ENCODE data around the gene SEMA5B. TPM values are rescaled to one million over a fixed set of nuclear protein-coding genes. Genes with fewer than 3 reads are reported as not detected.

SEMA5B gene
- total and polyA plus RNA-seq, 4 donors, result 0.20 to 1.1 (median 0.23) TPM

DNA sequence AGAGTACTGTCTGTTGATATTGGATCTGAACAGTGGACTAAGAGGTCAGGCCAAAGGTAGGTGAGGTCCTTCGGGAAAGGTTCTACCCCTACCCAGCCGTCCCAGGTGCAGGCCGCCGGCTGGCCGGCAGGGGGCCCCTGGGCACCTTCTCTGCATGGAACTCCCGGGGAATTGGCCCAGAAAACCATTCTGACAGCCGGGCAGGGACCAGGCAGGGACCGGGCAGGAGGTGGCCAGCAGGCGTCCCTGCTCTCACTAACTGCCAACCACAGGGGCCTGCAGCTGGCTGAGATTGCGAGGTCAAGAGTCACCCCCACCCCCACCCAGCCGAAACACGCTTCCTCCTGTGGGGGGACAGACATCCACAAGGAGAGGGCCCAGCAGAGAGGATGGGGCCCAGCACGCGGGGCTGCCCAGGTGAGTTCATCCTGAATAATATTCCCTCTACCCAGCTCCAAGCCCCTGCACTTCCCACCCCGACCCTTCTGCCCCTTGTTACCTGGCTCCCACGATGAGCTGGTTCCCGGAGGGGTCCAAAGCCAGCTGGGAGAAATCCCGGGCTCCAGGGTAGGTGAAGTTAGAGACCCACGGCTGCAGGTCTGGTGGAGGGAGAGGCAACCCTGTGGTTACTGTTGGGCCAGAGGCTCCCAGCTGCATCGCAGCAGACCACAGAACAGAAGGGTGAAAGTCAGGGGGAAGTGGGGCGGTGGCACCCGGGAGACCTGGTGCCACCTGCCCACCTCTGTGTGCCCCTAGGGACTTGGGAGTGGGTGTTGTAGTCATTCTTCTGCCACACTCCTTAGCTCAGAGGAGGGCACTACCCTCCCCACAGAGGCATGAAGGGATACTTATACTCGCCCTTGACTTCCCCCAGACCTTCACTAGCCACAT, 84.4 kb downstream of the SEMA5B start (continued):
- TF ChIP-seq, protein P1, sequence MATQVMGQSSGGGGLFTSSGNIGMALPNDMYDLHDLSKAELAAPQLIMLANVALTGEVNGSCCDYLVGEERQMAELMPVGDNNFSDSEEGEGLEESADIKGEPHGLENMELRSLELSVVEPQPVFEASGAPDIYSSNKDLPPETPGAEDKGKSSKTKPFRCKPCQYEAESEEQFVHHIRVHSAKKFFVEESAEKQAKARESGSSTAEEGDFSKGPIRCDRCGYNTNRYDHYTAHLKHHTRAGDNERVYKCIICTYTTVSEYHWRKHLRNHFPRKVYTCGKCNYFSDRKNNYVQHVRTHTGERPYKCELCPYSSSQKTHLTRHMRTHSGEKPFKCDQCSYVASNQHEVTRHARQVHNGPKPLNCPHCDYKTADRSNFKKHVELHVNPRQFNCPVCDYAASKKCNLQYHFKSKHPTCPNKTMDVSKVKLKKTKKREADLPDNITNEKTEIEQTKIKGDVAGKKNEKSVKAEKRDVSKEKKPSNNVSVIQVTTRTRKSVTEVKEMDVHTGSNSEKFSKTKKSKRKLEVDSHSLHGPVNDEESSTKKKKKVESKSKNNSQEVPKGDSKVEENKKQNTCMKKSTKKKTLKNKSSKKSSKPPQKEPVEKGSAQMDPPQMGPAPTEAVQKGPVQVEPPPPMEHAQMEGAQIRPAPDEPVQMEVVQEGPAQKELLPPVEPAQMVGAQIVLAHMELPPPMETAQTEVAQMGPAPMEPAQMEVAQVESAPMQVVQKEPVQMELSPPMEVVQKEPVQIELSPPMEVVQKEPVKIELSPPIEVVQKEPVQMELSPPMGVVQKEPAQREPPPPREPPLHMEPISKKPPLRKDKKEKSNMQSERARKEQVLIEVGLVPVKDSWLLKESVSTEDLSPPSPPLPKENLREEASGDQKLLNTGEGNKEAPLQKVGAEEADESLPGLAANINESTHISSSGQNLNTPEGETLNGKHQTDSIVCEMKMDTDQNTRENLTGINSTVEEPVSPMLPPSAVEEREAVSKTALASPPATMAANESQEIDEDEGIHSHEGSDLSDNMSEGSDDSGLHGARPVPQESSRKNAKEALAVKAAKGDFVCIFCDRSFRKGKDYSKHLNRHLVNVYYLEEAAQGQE (IDR thresholded peaks at IDR 0.05), result no peak
- no peak for TF ChIP-seq TAF1 (conservative IDR thresholded peaks at IDR 0.05)
- TF ChIP-seq GABPA (IDR thresholded peaks at IDR 0.05 in 1 of 2, conservative IDR thresholded peaks at IDR 0.05 in 1 of 2), result no peak

- no peak overlapping the region for H3K9ac ChIP-seq (ENCODE audit: low read depth in 1 of 2, low read length in 2 of 2)
- peaks cover 0 to 7% (median 2%) of the 10 kb centered on the region in 4 donors for H3K4me1 ChIP-seq (ENCODE audit: control insufficient read depth in 4 of 4, insufficient read depth in 4 of 4, low read length in 3 of 4)
- H3K36me3 ChIP-seq (ENCODE audit: control insufficient read depth in 4 of 4, insufficient read depth in 3 of 4, low read depth in 1 of 4, low read length in 3 of 4), result no peaks in the 10 kb centered on the region
- TF ChIP-seq, protein P2, sequence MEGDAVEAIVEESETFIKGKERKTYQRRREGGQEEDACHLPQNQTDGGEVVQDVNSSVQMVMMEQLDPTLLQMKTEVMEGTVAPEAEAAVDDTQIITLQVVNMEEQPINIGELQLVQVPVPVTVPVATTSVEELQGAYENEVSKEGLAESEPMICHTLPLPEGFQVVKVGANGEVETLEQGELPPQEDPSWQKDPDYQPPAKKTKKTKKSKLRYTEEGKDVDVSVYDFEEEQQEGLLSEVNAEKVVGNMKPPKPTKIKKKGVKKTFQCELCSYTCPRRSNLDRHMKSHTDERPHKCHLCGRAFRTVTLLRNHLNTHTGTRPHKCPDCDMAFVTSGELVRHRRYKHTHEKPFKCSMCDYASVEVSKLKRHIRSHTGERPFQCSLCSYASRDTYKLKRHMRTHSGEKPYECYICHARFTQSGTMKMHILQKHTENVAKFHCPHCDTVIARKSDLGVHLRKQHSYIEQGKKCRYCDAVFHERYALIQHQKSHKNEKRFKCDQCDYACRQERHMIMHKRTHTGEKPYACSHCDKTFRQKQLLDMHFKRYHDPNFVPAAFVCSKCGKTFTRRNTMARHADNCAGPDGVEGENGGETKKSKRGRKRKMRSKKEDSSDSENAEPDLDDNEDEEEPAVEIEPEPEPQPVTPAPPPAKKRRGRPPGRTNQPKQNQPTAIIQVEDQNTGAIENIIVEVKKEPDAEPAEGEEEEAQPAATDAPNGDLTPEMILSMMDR (IDR thresholded peaks at IDR 0.05; ENCODE audit: low read depth, low read length, missing input control), result no peak
- no peak for TF ChIP-seq NR2F2 (IDR thresholded peaks at IDR 0.05)
- TF ChIP-seq RXRA (IDR thresholded peaks at IDR 0.05), result no peak
- no peak for TF ChIP-seq HNF4A (conservative IDR thresholded peaks at IDR 0.05)
- no peak for TF ChIP-seq ATF3 (IDR thresholded peaks at IDR 0.05)
- TF ChIP-seq JUND (IDR thresholded peaks at IDR 0.05), result no peak
- TF ChIP-seq YY1 (IDR thresholded peaks at IDR 0.05), result no peak
- no peak for TF ChIP-seq GABPA (IDR thresholded peaks at IDR 0.05 in 1 of 2, conservative IDR thresholded peaks at IDR 0.05 in 1 of 2)
- no peak for TF ChIP-seq HNF4G (IDR thresholded peaks at IDR 0.05)
- no peak overlapping the region for H3K4me3 ChIP-seq (ENCODE audit: low read depth in 1 of 3, low read length in 3 of 3)
- H3K27me3 ChIP-seq (ENCODE audit: control insufficient read depth in 4 of 4, insufficient read depth in 4 of 4, low read length in 3 of 4), result no peaks in the 10 kb centered on the region
- no peak overlapping the region for H3K27ac ChIP-seq (ENCODE audit: low read depth in 1 of 2, low read length in 2 of 2)
- DNase-seq (ENCODE audit: low spot score), result no peak
- 96% methylated on average over 3 of the region's 3 CpGs for WGBS
- H3K9me3 ChIP-seq (ENCODE audit: control insufficient read depth in 4 of 4, low read length in 3 of 4), result no peaks in the 10 kb centered on the region
Observed at GRCh38 chr3:122942239-122942638, 85.3 kb downstream of the SEMA5B start.

All from liver (tissue), 9 donors.